Astrocyte (in vitro differentiated cells and primary cell): ENCODE measurements around the gene ADAMTS9. TPM values are rescaled to one million over a fixed set of nuclear protein-coding genes. Genes with fewer than 3 reads are reported as not detected.

Experiments used
- DNase-seq: peaks from one replicate; pipeline ENCODE4 v3.0.0-alpha.2; 2010; ENCODE audit warnings: low read depth
- FAIRE-seq: peaks from 2 replicates; lab custom pipeline; 2011; peaks lifted over from hg19 to GRCh38; lab: Jason Lieb, UNC
- H2AFZ ChIP-seq: 2 replicates; pipeline ENCODE4 v1.6.0; 2012; ENCODE audit warnings: low read depth, low read length, inconsistent platforms
- H3K27ac ChIP-seq: 2 replicates; pipeline ENCODE4 v1.5.1; 2011; ENCODE audit warnings: low read depth, low read length, inconsistent platforms
- H3K27me3 ChIP-seq: 2 replicates; pipeline ENCODE4 v1.6.0; 2011; ENCODE audit warnings: low read length, inconsistent platforms; ENCODE audit not compliant: insufficient read depth
- H3K36me3 ChIP-seq: 2 replicates; pipeline ENCODE4 v1.5.1; 2011; ENCODE audit warnings: low read length, inconsistent platforms; ENCODE audit not compliant: insufficient read depth
- H3K4me1 ChIP-seq: 2 replicates; pipeline ENCODE4 v1.5.1; 2011; ENCODE audit warnings: low read length, inconsistent platforms; ENCODE audit not compliant: insufficient read depth
- H3K4me2 ChIP-seq: 2 replicates; pipeline ENCODE4 v1.6.0; 2012; ENCODE audit warnings: low read length, inconsistent platforms
- H3K4me3 ChIP-seq: 2 replicates; pipeline ENCODE4 v1.5.1; 2011; ENCODE audit warnings: low read depth, mild to moderate bottlenecking, low read length, inconsistent platforms; ENCODE audit not compliant: insufficient read depth
- H3K79me2 ChIP-seq: 2 replicates; pipeline ENCODE4 v1.6.0; 2012; ENCODE audit warnings: mild to moderate bottlenecking, low read length, inconsistent platforms; ENCODE audit not compliant: insufficient read depth
- H3K9ac ChIP-seq: 2 replicates; pipeline ENCODE4 v1.6.0; 2012; ENCODE audit warnings: mild to moderate bottlenecking, low read length, inconsistent platforms
- H3K9me3 ChIP-seq: 2 replicates; pipeline ENCODE4 v1.5.1; 2012; ENCODE audit warnings: low read depth, mild to moderate bottlenecking, low read length, inconsistent platforms; ENCODE audit not compliant: insufficient read depth
- H4K20me1 ChIP-seq: 2 replicates; pipeline ENCODE4 v1.6.0; 2012; ENCODE audit warnings: low read length, inconsistent platforms; ENCODE audit not compliant: insufficient read depth
- H3K27ac Mint-ChIP-seq: one replicate; pipeline ENCODE4 v1.8.0; 2021; ENCODE audit warnings: mild to moderate bottlenecking, mixed read lengths; ENCODE audit not compliant: unreplicated experiment
- H3K27me3 Mint-ChIP-seq: one replicate; pipeline ENCODE4 v1.8.0; 2021; ENCODE audit warnings: low read depth, mixed read lengths; ENCODE audit not compliant: unreplicated experiment
- H3K36me3 Mint-ChIP-seq: one replicate; pipeline ENCODE4 v1.8.0; 2021; ENCODE audit warnings: low read depth, mixed read lengths; ENCODE audit not compliant: unreplicated experiment
- H3K4me1 Mint-ChIP-seq: one replicate; pipeline ENCODE4 v1.8.0; 2021; ENCODE audit warnings: low read depth, mixed read lengths; ENCODE audit not compliant: unreplicated experiment
- H3K4me3 Mint-ChIP-seq: one replicate; pipeline ENCODE4 v1.8.0; 2021; ENCODE audit warnings: mild to moderate bottlenecking, moderate library complexity, mixed read lengths; ENCODE audit not compliant: unreplicated experiment
- H3K9me3 Mint-ChIP-seq: one replicate; pipeline ENCODE4 v1.8.0; 2021; ENCODE audit warnings: mild to moderate bottlenecking, mixed read lengths; ENCODE audit not compliant: unreplicated experiment
- EZH2 ChIP-seq: IDR thresholded peaks from 2 replicates; pipeline ENCODE4 v1.6.1; 2012; ENCODE audit warnings: mild to moderate bottlenecking, low read length, inconsistent platforms; ENCODE audit not compliant: insufficient read depth
- total RNA-seq: library from RNA; stranded (reverse); gene quantifications from 2 replicates; pipeline ENCODE4 v1.2.1, GENCODE V29; 2021
- TF ChIP-seq, protein P1 (sequence below): IDR thresholded peaks from 2 replicates; pipeline ENCODE4 v1.5.1; 2011; ENCODE audit warnings: low read depth, mild to moderate bottlenecking, inconsistent platforms, low read length, moderate library complexity; ENCODE audit not compliant: insufficient read depth

The ADAMTS9 gene
- total RNA-seq, 1 donor from 2014 or later: 8.3 TPM

DNA sequence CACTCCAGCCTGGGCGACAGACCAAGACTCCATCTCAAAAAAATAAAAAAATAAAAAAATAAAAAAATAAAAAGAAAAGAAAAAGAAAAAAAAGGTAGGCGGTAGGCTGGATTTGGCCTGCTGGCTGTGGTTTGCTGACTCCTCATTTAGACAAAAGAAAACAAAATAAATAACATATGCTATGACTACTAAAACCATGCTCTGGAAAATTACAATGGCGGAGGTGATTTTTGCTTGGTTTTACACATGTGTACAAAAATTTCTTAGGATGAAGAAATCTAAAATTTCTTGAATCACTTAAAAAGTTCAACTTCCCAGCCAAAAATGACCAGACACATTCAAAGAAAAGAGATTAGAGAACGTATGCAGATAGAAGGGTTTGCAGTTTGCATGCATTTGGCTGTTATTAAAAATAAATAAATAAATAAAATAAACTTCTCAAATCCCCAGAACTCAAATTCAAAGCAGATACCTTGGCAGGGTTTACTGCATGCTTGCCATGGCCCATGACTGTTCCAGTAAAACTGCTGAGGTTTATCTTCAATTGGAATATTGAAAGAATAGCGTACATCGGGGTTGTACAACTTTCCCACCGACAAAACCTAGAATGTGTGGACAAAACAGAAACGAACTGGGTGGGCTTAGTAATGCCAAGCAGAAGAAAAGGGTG lies 65.9 kb downstream of the ADAMTS9 start:
- Histone ChIP-seq H2AFZ (no peak overlapping the region), H3K36me3 (no peaks in the 10 kb centered on the region), H3K27ac (no peak overlapping the region), H3K9me3 (no peaks in the 10 kb centered on the region), H4K20me1 (no peaks in the 10 kb centered on the region), H3K27me3 (no peaks in the 10 kb centered on the region), H3K4me2 (no peak overlapping the region), H3K4me3 (no peak overlapping the region), H3K79me2 (no peaks in the 10 kb centered on the region), H3K9ac (no peak overlapping the region), H3K4me1 (no peaks in the 10 kb centered on the region)
- TF ChIP-seq EZH2: no peak
- TF ChIP-seq, protein P1, sequence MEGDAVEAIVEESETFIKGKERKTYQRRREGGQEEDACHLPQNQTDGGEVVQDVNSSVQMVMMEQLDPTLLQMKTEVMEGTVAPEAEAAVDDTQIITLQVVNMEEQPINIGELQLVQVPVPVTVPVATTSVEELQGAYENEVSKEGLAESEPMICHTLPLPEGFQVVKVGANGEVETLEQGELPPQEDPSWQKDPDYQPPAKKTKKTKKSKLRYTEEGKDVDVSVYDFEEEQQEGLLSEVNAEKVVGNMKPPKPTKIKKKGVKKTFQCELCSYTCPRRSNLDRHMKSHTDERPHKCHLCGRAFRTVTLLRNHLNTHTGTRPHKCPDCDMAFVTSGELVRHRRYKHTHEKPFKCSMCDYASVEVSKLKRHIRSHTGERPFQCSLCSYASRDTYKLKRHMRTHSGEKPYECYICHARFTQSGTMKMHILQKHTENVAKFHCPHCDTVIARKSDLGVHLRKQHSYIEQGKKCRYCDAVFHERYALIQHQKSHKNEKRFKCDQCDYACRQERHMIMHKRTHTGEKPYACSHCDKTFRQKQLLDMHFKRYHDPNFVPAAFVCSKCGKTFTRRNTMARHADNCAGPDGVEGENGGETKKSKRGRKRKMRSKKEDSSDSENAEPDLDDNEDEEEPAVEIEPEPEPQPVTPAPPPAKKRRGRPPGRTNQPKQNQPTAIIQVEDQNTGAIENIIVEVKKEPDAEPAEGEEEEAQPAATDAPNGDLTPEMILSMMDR: no peak
- FAIRE-seq: no peak
- H3K4me3 Mint-ChIP-seq: no peak overlapping the region
- H3K36me3 Mint-ChIP-seq: peaks cover 8% of the 10 kb centered on the region
- H3K27me3 Mint-ChIP-seq: no peaks in the 10 kb centered on the region
- DNase-seq: peak; percentile 7
- no peak overlapping the region for H3K27ac Mint-ChIP-seq
- no peaks in the 10 kb centered on the region for H3K9me3 Mint-ChIP-seq
- H3K4me1 Mint-ChIP-seq: no peaks in the 10 kb centered on the region

- Histone ChIP-seq H3K79me2 (no peaks in the 10 kb centered on the region), H3K36me3 (no peaks in the 10 kb centered on the region), H3K4me1 (no peaks in the 10 kb centered on the region), H4K20me1 (no peaks in the 10 kb centered on the region), H3K9ac (no peak overlapping the region), H3K9me3 (no peaks in the 10 kb centered on the region), H3K27ac (no peak overlapping the region), H2AFZ (no peak overlapping the region), H3K4me3 (no peak overlapping the region), H3K27me3 (no peaks in the 10 kb centered on the region), H3K4me2 (no peak overlapping the region)
- Mint-ChIP-seq H3K27ac (no peak overlapping the region), H3K27me3 (no peaks in the 10 kb centered on the region), H3K9me3 (no peaks in the 10 kb centered on the region), H3K4me3 (no peak overlapping the region), H3K4me1 (no peaks in the 10 kb centered on the region), H3K36me3 (peaks cover 8% of the 10 kb centered on the region)
- TF ChIP-seq EZH2: no peak
- DNase-seq: no peak
- FAIRE-seq: no peak
Observed at GRCh38 chr3:64621275-64621674, 66.5 kb downstream of the ADAMTS9 start.

DNA sequence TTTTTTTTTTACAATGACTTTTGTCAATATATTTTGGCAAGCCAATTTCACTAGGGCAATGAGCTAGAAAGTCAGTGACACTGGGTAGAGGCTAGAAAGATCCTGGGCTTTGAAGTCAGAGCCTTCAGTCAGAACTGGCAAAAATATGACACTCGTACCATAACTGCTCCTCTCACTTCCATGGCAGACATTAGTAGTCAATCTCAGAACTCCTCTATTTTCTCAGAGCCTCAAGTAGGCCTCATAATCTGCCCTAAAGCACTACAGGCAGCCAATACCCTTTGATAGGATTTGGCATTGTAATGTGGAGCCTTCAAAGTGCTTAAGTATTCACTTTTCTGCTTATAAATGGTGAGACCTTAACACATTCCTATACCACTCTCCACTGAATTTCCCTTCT lies 67.8 kb downstream of the ADAMTS9 start:
- Histone ChIP-seq H3K36me3 (no peaks in the 10 kb centered on the region), H3K4me2 (no peak overlapping the region), H3K27ac (no peak overlapping the region), H3K4me3 (no peak overlapping the region), H3K9me3 (no peaks in the 10 kb centered on the region), H3K9ac (no peak overlapping the region), H3K79me2 (no peaks in the 10 kb centered on the region), H3K27me3 (no peaks in the 10 kb centered on the region), H2AFZ (no peak overlapping the region), H3K4me1 (no peaks in the 10 kb centered on the region), H4K20me1 (no peaks in the 10 kb centered on the region)
- DNase-seq: no peak
- FAIRE-seq: no peak
- TF ChIP-seq EZH2: no peak
- TF ChIP-seq, protein P1: no peak
- no peaks in the 10 kb centered on the region for H3K9me3 Mint-ChIP-seq
- H3K36me3 Mint-ChIP-seq: peaks cover 8% of the 10 kb centered on the region
- no peaks in the 10 kb centered on the region for H3K27me3 Mint-ChIP-seq
- H3K4me1 Mint-ChIP-seq: no peaks in the 10 kb centered on the region
- H3K27ac Mint-ChIP-seq: no peak overlapping the region
- no peak overlapping the region for H3K4me3 Mint-ChIP-seq
